ENCODE data around the gene RC3H2. TPM values are rescaled to one million over a fixed set of nuclear protein-coding genes. Genes with fewer than 3 reads are reported as not detected.
"Not testable (repeated sequence)": the region's sequence is repeated elsewhere in the genome, so short reads cannot be mapped to it uniquely, and the experiment has no call there.

Gene RC3H2
- total and polyA plus RNA-seq, 4 donors, result 32.9 to 80.4 (median 52.6) TPM

- H3K27me3 ChIP-seq (ENCODE audit: control insufficient read depth, insufficient read depth, low read length), result no peaks in the 10 kb centered on the region
- no peaks in the 10 kb centered on the region for H3K4me1 ChIP-seq (ENCODE audit: control insufficient read depth, insufficient read depth, low read length)
- H3K36me3 ChIP-seq (ENCODE audit: control insufficient read depth, insufficient read depth, low read length), result peaks cover 12% of the 10 kb centered on the region
- no peaks in the 10 kb centered on the region for H3K9me3 ChIP-seq (ENCODE audit: control insufficient read depth, insufficient read depth, low read length)
- DNase-seq (ENCODE audit: low read depth in 4 of 6, low spot score in 6 of 6), result no peak
- H3K4me3 ChIP-seq (ENCODE audit: low read depth, low read length), result no peak overlapping the region
- no peak overlapping the region for H3K27ac ChIP-seq (ENCODE audit: low read depth, low read length)
These were observed 89.6 kb downstream of the RC3H2 start for GRCh38 chr9:122815544-122815943.

- Histone ChIP-seq H3K36me3 (ENCODE audit: control insufficient read depth, insufficient read depth, low read length) (peaks cover 11% of the 10 kb centered on the region), H3K9me3 (ENCODE audit: control insufficient read depth, insufficient read depth, low read length) (no peaks in the 10 kb centered on the region), H3K4me1 (ENCODE audit: control insufficient read depth, insufficient read depth, low read length) (peaks cover 4% of the 10 kb centered on the region), H3K4me3 (ENCODE audit: low read depth, low read length) (no peak overlapping the region), H3K27me3 (ENCODE audit: control insufficient read depth, insufficient read depth, low read length) (no peaks in the 10 kb centered on the region), H3K27ac (ENCODE audit: low read depth, low read length) (no peak overlapping the region)
- DNase-seq (ENCODE audit: low read depth in 4 of 6, low spot score in 6 of 6), result no peak
- 81% methylated on average over 3 of the region's 6 CpGs for WGBS (ENCODE audit: insufficient coverage)
These were observed 90.6 kb downstream of the RC3H2 start for GRCh38 chr9:122814545-122814944.

GRCh38 chr9:122812736-122813135 lies 92.4 kb downstream of the RC3H2 start:
- Histone ChIP-seq H3K27me3 (ENCODE audit: control insufficient read depth, insufficient read depth, low read length) (no peaks in the 10 kb centered on the region), H3K4me3 (ENCODE audit: low read depth, low read length) (no peak overlapping the region), H3K27ac (ENCODE audit: low read depth, low read length) (no peak overlapping the region), H3K36me3 (ENCODE audit: control insufficient read depth, insufficient read depth, low read length) (peaks cover 7% of the 10 kb centered on the region), H3K4me1 (ENCODE audit: control insufficient read depth, insufficient read depth, low read length) (peaks cover 4% of the 10 kb centered on the region), H3K9me3 (ENCODE audit: control insufficient read depth, insufficient read depth, low read length) (no peaks in the 10 kb centered on the region)
- no CpG with 5 or more reads among the region's 4 CpGs for WGBS (ENCODE audit: insufficient coverage)
- DNase-seq (ENCODE audit: low read depth in 4 of 6, low spot score in 6 of 6), result peak in 1 of 6 donors; percentile 21

GRCh38 chr9:122810306-122810946 lies 94.7 kb downstream of the RC3H2 start:
- 11% methylated on average over 2 of the region's 8 CpGs for WGBS (ENCODE audit: insufficient coverage)

GRCh38 chr9:122809261-122809660 lies 95.9 kb downstream of the RC3H2 start:
- 71% methylated on average over 6 of the region's 7 CpGs for WGBS (ENCODE audit: insufficient coverage)
- H3K27ac ChIP-seq (ENCODE audit: low read depth, low read length); H3K27me3 ChIP-seq (ENCODE audit: control insufficient read depth, insufficient read depth, low read length); DNase-seq (ENCODE audit: low read depth in 4 of 6, low spot score in 6 of 6); H3K4me1 ChIP-seq (ENCODE audit: control insufficient read depth, insufficient read depth, low read length); H3K4me3 ChIP-seq (ENCODE audit: low read depth, low read length); H3K36me3 ChIP-seq (ENCODE audit: control insufficient read depth, insufficient read depth, low read length); H3K9me3 ChIP-seq (ENCODE audit: control insufficient read depth, insufficient read depth, low read length): not testable (repeated sequence)

More at GRCh38 chr9:122810306-122810946, 94.7 kb downstream of the RC3H2 start:
- H3K27ac ChIP-seq (ENCODE audit: low read depth, low read length), result no peak overlapping the region
- H3K36me3 ChIP-seq (ENCODE audit: control insufficient read depth, insufficient read depth, low read length), result peaks cover 4% of the 10 kb centered on the region
- no peaks in the 10 kb centered on the region for H3K27me3 ChIP-seq (ENCODE audit: control insufficient read depth, insufficient read depth, low read length)
- peaks cover 4% of the 10 kb centered on the region for H3K4me1 ChIP-seq (ENCODE audit: control insufficient read depth, insufficient read depth, low read length)
- H3K4me3 ChIP-seq (ENCODE audit: low read depth, low read length), result no peak overlapping the region
- DNase-seq (ENCODE audit: low read depth in 4 of 6, low spot score in 6 of 6), result peak; percentile 78 to 97 (median 85)
- no peaks in the 10 kb centered on the region for H3K9me3 ChIP-seq (ENCODE audit: control insufficient read depth, insufficient read depth, low read length)

GRCh38 chr9:122808141-122808540 lies 97.0 kb downstream of the RC3H2 start:
- no peaks in the 10 kb centered on the region for H3K9me3 ChIP-seq (ENCODE audit: control insufficient read depth, insufficient read depth, low read length)
- no peaks in the 10 kb centered on the region for H3K27me3 ChIP-seq (ENCODE audit: control insufficient read depth, insufficient read depth, low read length)
- H3K4me1 ChIP-seq (ENCODE audit: control insufficient read depth, insufficient read depth, low read length), result peaks cover 4% of the 10 kb centered on the region
- no peak overlapping the region for H3K27ac ChIP-seq (ENCODE audit: low read depth, low read length)
- 100% methylated on average over 3 of the region's 3 CpGs for WGBS (ENCODE audit: insufficient coverage)
- no peaks in the 10 kb centered on the region for H3K36me3 ChIP-seq (ENCODE audit: control insufficient read depth, insufficient read depth, low read length)
- H3K4me3 ChIP-seq (ENCODE audit: low read depth, low read length), result no peak overlapping the region
- no peak for DNase-seq (ENCODE audit: low read depth in 4 of 6, low spot score in 6 of 6)

GRCh38 chr9:122807271-122807900 lies 97.8 kb downstream of the RC3H2 start:
- DNase-seq (ENCODE audit: low read depth in 4 of 6, low spot score in 6 of 6), result no peak
- H3K27ac ChIP-seq (ENCODE audit: low read depth, low read length), result no peak overlapping the region
- no CpG with 5 or more reads among the region's 1 CpG for WGBS (ENCODE audit: insufficient coverage)

GRCh38 chr9:122806661-122807060 lies 98.5 kb downstream of the RC3H2 start:
- Histone ChIP-seq H3K4me1 (ENCODE audit: control insufficient read depth, insufficient read depth, low read length) (peaks cover 4% of the 10 kb centered on the region), H3K27me3 (ENCODE audit: control insufficient read depth, insufficient read depth, low read length) (no peaks in the 10 kb centered on the region), H3K4me3 (ENCODE audit: low read depth, low read length) (no peak overlapping the region), H3K36me3 (ENCODE audit: control insufficient read depth, insufficient read depth, low read length) (no peaks in the 10 kb centered on the region), H3K9me3 (ENCODE audit: control insufficient read depth, insufficient read depth, low read length) (no peaks in the 10 kb centered on the region), H3K27ac (ENCODE audit: low read depth, low read length) (no peak overlapping the region)
- WGBS (ENCODE audit: insufficient coverage), result no CpG with 5 or more reads among the region's 4 CpGs
- DNase-seq (ENCODE audit: low read depth in 4 of 6, low spot score in 6 of 6), result no peak

More at GRCh38 chr9:122807271-122807900, 97.8 kb downstream of the RC3H2 start:
- Histone ChIP-seq H3K36me3 (ENCODE audit: control insufficient read depth, insufficient read depth, low read length) (no peaks in the 10 kb centered on the region), H3K27me3 (ENCODE audit: control insufficient read depth, insufficient read depth, low read length) (no peaks in the 10 kb centered on the region), H3K4me1 (ENCODE audit: control insufficient read depth, insufficient read depth, low read length) (peaks cover 4% of the 10 kb centered on the region), H3K9me3 (ENCODE audit: control insufficient read depth, insufficient read depth, low read length) (no peaks in the 10 kb centered on the region), H3K4me3 (ENCODE audit: low read depth, low read length) (no peak overlapping the region)

- H3K4me3 ChIP-seq (ENCODE audit: low read depth, low read length), result no peak within 1 kb of the TSS
- DNase-seq (ENCODE audit: low read depth in 4 of 6, low spot score in 6 of 6), result no peak
- H3K27me3 ChIP-seq (ENCODE audit: control insufficient read depth, insufficient read depth, low read length), result no peaks in the 10 kb centered on the region
- H3K27ac ChIP-seq (ENCODE audit: low read depth, low read length), result no peak within 1 kb of the TSS
- WGBS (ENCODE audit: insufficient coverage), result 96% methylated on average over 30 of the region's 30 CpGs
- H3K9me3 ChIP-seq (ENCODE audit: control insufficient read depth, insufficient read depth, low read length), result no peaks in the 10 kb centered on the region
- H3K4me1 ChIP-seq (ENCODE audit: control insufficient read depth, insufficient read depth, low read length), result no peaks in the 10 kb centered on the region
- H3K36me3 ChIP-seq (ENCODE audit: control insufficient read depth, insufficient read depth, low read length), result no peaks in the 10 kb centered on the region
These were observed 104.8 kb downstream of the RC3H2 start, which contains the start of gene OR1K1 for GRCh38 chr9:122800066-122801060. OR1K1 (plus strand) TSS chr9:122800123; CDS start chr9:122800123, 0 bp downstream.
